Tibial nerve (tissue), 4 donors: ENCODE data around the gene KLHL26.

Experiments
- CTCF ChIP-seq, 5 experiments: fragments of 200-600 bp in 3 of 5; fragments of 450-650 bp in 2 of 5; sonication (generic) in 3 of 5; IDR thresholded peaks; one replicate each; pipeline ENCODE4 v1.5.1; 2016 to 2019; ENCODE audit warnings: antibody characterized with exemption in 5 of 5, mild to moderate bottlenecking in 3 of 5, moderate library complexity in 2 of 5
- EP300 ChIP-seq, 2 donors: sonication (generic); formaldehyde crosslinking; IDR thresholded peaks; one replicate each; pipeline ENCODE4 v1.6.1; 2017; ENCODE audit warnings: antibody characterized with exemption in 2 of 2, mild to moderate bottlenecking in 1 of 2
- POLR2A ChIP-seq, 2 donors: fragments of 450-650 bp; IDR thresholded peaks; one replicate each; pipeline ENCODE4 v1.6.1; 2017; ENCODE audit warnings: antibody characterized with exemption in 2 of 2, mild to moderate bottlenecking in 2 of 2, moderate library complexity in 2 of 2

- TF ChIP-seq CTCF (IDR thresholded peaks at IDR 0.05), result no peak
- no peak for TF ChIP-seq POLR2A (IDR thresholded peaks at IDR 0.05)
- TF ChIP-seq EP300 (IDR thresholded peaks at IDR 0.05), result no peak
These were observed 25.3 kb upstream of the KLHL26 start for GRCh38 chr19:18611327-18612050.
